GM23338 (cell line): Measurements from ENCODE around the gene NPY4R2.
"Not testable (repeated sequence)": the region's sequence is repeated elsewhere in the genome, so short reads cannot be mapped to it uniquely, and the experiment has no call there.

Experiments
- CREB1 ChIP-seq: fragments of 250-450 bp; sonication (Bioruptor Pico); IDR thresholded peaks from 2 replicates; pipeline ENCODE4 v1.5.0; 2020; ENCODE audit warnings: low read depth, mild to moderate bottlenecking, moderate library complexity
- ETS1 ChIP-seq: IDR thresholded peaks from 2 replicates; pipeline ENCODE4 v1.6.1; 2016; ENCODE audit warnings: antibody characterized with exemption
- EZH2 ChIP-seq: fragments of 200-600 bp; sonication (generic); IDR thresholded peaks from one replicate; pipeline ENCODE4 v1.8.0; 2017; ENCODE audit warnings: antibody characterized with exemption, mild to moderate bottlenecking, low read depth; ENCODE audit not compliant: unreplicated experiment
- EZH2phosphoT487 ChIP-seq: fragments of 200-600 bp; sonication (generic); IDR thresholded peaks from one replicate; pipeline ENCODE4 v1.8.1; 2018; ENCODE audit warnings: antibody characterized with exemption; ENCODE audit not compliant: unreplicated experiment
- JUNB ChIP-seq: IDR thresholded peaks from one replicate; pipeline ENCODE4 v1.6.1; 2016; ENCODE audit warnings: antibody characterized with exemption; ENCODE audit not compliant: unreplicated experiment
- POLR2AphosphoS5 ChIP-seq: IDR thresholded peaks from 2 replicates; pipeline ENCODE4 v1.6.1; 2016; ENCODE audit warnings: antibody characterized with exemption, low read depth
- STAT1 ChIP-seq: IDR thresholded peaks from one replicate; pipeline ENCODE4 v1.6.1; 2016; ENCODE audit warnings: antibody characterized with exemption; ENCODE audit not compliant: unreplicated experiment
- ZNF114 ChIP-seq: fragments of 250-450 bp; sonication (Bioruptor Pico); IDR thresholded peaks from 2 replicates; pipeline ENCODE4 v1.5.0; 2020; ENCODE audit warnings: mild to moderate bottlenecking, moderate library complexity
- ZNF331 ChIP-seq: fragments of 250-450 bp; sonication (Bioruptor Pico); IDR thresholded peaks from 2 replicates; pipeline ENCODE4 v1.5.0; 2020; ENCODE audit warnings: low read depth, mild to moderate bottlenecking, moderate library complexity
- ZNF462 ChIP-seq: fragments of 250-450 bp; sonication (Bioruptor Pico); IDR thresholded peaks from 2 replicates; pipeline ENCODE4 v1.5.0; 2020; ENCODE audit warnings: mild to moderate bottlenecking, moderate library complexity
- TF ChIP-seq, protein P1 (sequence below), 2 experiments: fragments of 200-600 bp in 1 of 2; sonication (generic) in 1 of 2; conservative IDR thresholded peaks; 2 replicates each; pipeline versions ENCODE4 v1.5.1 to v1.6.1; 2016 to 2017; ENCODE audit warnings: antibody characterized with exemption in 2 of 2, low read depth in 2 of 2, mild to moderate bottlenecking in 2 of 2, moderate library complexity in 1 of 2
- TF ChIP-seq, protein P2 (sequence below): IDR thresholded peaks from one replicate; pipeline ENCODE4 v1.6.1; 2018; ENCODE audit warnings: antibody characterized with exemption; ENCODE audit not compliant: unreplicated experiment

GRCh38 chr10:47962785-47963184 is 44.3 kb downstream of the NPY4R2 start:
- TF ChIP-seq, protein P1, sequence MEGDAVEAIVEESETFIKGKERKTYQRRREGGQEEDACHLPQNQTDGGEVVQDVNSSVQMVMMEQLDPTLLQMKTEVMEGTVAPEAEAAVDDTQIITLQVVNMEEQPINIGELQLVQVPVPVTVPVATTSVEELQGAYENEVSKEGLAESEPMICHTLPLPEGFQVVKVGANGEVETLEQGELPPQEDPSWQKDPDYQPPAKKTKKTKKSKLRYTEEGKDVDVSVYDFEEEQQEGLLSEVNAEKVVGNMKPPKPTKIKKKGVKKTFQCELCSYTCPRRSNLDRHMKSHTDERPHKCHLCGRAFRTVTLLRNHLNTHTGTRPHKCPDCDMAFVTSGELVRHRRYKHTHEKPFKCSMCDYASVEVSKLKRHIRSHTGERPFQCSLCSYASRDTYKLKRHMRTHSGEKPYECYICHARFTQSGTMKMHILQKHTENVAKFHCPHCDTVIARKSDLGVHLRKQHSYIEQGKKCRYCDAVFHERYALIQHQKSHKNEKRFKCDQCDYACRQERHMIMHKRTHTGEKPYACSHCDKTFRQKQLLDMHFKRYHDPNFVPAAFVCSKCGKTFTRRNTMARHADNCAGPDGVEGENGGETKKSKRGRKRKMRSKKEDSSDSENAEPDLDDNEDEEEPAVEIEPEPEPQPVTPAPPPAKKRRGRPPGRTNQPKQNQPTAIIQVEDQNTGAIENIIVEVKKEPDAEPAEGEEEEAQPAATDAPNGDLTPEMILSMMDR (conservative IDR thresholded peaks at IDR 0.05; ENCODE audit: low read depth in 2 of 2) = not testable (repeated sequence)
- TF ChIP-seq ZNF331 (CRISPR knock-in tag); EZH2; STAT1; CREB1 (CRISPR knock-in tag); POLR2AphosphoS5; ZNF114 (CRISPR knock-in tag); JUNB; ETS1; EZH2phosphoT487; ZNF462 (CRISPR knock-in tag): not testable (repeated sequence)
- TF ChIP-seq, protein P2, sequence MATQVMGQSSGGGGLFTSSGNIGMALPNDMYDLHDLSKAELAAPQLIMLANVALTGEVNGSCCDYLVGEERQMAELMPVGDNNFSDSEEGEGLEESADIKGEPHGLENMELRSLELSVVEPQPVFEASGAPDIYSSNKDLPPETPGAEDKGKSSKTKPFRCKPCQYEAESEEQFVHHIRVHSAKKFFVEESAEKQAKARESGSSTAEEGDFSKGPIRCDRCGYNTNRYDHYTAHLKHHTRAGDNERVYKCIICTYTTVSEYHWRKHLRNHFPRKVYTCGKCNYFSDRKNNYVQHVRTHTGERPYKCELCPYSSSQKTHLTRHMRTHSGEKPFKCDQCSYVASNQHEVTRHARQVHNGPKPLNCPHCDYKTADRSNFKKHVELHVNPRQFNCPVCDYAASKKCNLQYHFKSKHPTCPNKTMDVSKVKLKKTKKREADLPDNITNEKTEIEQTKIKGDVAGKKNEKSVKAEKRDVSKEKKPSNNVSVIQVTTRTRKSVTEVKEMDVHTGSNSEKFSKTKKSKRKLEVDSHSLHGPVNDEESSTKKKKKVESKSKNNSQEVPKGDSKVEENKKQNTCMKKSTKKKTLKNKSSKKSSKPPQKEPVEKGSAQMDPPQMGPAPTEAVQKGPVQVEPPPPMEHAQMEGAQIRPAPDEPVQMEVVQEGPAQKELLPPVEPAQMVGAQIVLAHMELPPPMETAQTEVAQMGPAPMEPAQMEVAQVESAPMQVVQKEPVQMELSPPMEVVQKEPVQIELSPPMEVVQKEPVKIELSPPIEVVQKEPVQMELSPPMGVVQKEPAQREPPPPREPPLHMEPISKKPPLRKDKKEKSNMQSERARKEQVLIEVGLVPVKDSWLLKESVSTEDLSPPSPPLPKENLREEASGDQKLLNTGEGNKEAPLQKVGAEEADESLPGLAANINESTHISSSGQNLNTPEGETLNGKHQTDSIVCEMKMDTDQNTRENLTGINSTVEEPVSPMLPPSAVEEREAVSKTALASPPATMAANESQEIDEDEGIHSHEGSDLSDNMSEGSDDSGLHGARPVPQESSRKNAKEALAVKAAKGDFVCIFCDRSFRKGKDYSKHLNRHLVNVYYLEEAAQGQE = not testable (repeated sequence)
